HG02970 (cell line): Measurements from ENCODE around the gene CST11.

Experiments
- ATAC-seq: cut with Tn5 transposase; IDR thresholded peaks from one replicate; pipeline ENCODE4 v1.9.1; 2021; ENCODE audit warnings: mild to moderate bottlenecking, moderate library complexity, moderate number of reproducible peaks; ENCODE audit not compliant: unreplicated experiment, low FRiP score

CST11 gene

GRCh38 chr20:23420943-23421931 lies 31.4 kb downstream of the CST11 start, which contains the start of gene NAPB:
Gene NAPB, minus strand, starts transcription at chr20:23421488. Its CDS starts 86 bp downstream, at chr20:23421402.
- ATAC-seq: peak; percentile 99

GRCh38 chr20:23419995-23420901 lies 32.4 kb downstream of the CST11 start:
- ATAC-seq: no peak

GRCh38 chr20:23419657-23419994 lies 33.0 kb downstream of the CST11 start:
- ATAC-seq: no peak

GRCh38 chr20:23417861-23418260 lies 34.8 kb downstream of the CST11 start:
- no peak for ATAC-seq

GRCh38 chr20:23415959-23416583 lies 36.6 kb downstream of the CST11 start:
- ATAC-seq: no peak

- ATAC-seq: no peak
Observed at GRCh38 chr20:23415555-23415954, 37.1 kb downstream of the CST11 start.

- ATAC-seq: no peak
Observed at GRCh38 chr20:23414526-23415188, 38.0 kb downstream of the CST11 start.

GRCh38 chr20:23413862-23414422 lies 38.7 kb downstream of the CST11 start:
- ATAC-seq: no peak

- no peak for ATAC-seq
Observed at GRCh38 chr20:23412026-23412425, 40.6 kb downstream of the CST11 start.

GRCh38 chr20:23410916-23411695 lies 41.6 kb downstream of the CST11 start:
- no peak for ATAC-seq

- no peak for ATAC-seq
Observed at GRCh38 chr20:23409800-23410199, 42.9 kb downstream of the CST11 start.

- ATAC-seq: no peak
Observed at GRCh38 chr20:23408957-23409356, 43.7 kb downstream of the CST11 start.

GRCh38 chr20:23407781-23408464 lies 44.8 kb downstream of the CST11 start:
- no peak for ATAC-seq

GRCh38 chr20:23406880-23407279 lies 45.8 kb downstream of the CST11 start:
- no peak for ATAC-seq

- no peak for ATAC-seq
Observed at GRCh38 chr20:23404196-23404595, 48.5 kb downstream of the CST11 start.

GRCh38 chr20:23403751-23404150 lies 48.9 kb downstream of the CST11 start:
- ATAC-seq: no peak

GRCh38 chr20:23401051-23401450 lies 51.6 kb downstream of the CST11 start:
- ATAC-seq: no peak
